GM06990 (cell line): Measurements from ENCODE around the gene WHRN.

Experiments
- DNase-seq: peaks from one replicate; pipeline ENCODE4 v3.0.0-alpha.2; 2011; ENCODE audit not compliant: insufficient read length; ENCODE audit errors: extremely low read depth
- H3K27me3 ChIP-seq: replicated peaks from 2 replicates; pipeline ENCODE4 v1.6.0; 2011; ENCODE audit warnings: low read length; ENCODE audit not compliant: control insufficient read depth, insufficient read depth
- H3K36me3 ChIP-seq: 2 replicates; pipeline ENCODE4 v1.5.1; 2011; ENCODE audit warnings: low read length; ENCODE audit not compliant: control insufficient read depth, insufficient read depth
- H3K4me3 ChIP-seq: replicated peaks from 2 replicates; pipeline ENCODE4 v1.5.1; 2011; ENCODE audit warnings: low read depth, mild to moderate bottlenecking, control low read depth, low read length
- CTCF ChIP-seq: IDR thresholded peaks from 2 replicates; pipeline ENCODE4 v1.5.1; 2011; ENCODE audit warnings: low read length, control low read depth, mild to moderate bottlenecking, inconsistent platforms; ENCODE audit not compliant: insufficient read depth, poor library complexity, severe bottlenecking

WHRN gene

GRCh38 chr9:114513055-114513958 lies 8.0 kb upstream of the WHRN start:
- no peak overlapping the region for H3K4me3 ChIP-seq
- no peaks in the 10 kb centered on the region for H3K36me3 ChIP-seq
- DNase-seq = no peak
- no peak for TF ChIP-seq CTCF
- peaks cover under 1% of the 10 kb centered on the region; the same call in 1 of the 2 replicates for H3K27me3 ChIP-seq

GRCh38 chr9:114511978-114512874 lies 7.0 kb upstream of the WHRN start:
- Histone ChIP-seq H3K36me3 (no peaks in the 10 kb centered on the region), H3K27me3 (peaks cover 2% of the 10 kb centered on the region; the same call in 1 of the 2 replicates), H3K4me3 (no peak overlapping the region)
- DNase-seq = no peak
- TF ChIP-seq CTCF = no peak

GRCh38 chr9:114507726-114508125 lies 2.5 kb upstream of the WHRN start:
- TF ChIP-seq CTCF = peak; percentile 45
- peaks cover 4% of the 10 kb centered on the region for H3K27me3 ChIP-seq
- DNase-seq = no peak

GRCh38 chr9:114506082-114506390 lies 763 bp upstream of the WHRN start:
- TF ChIP-seq CTCF = no peak
- Histone ChIP-seq H3K4me3 (peak overlapping the region; percentile 55; the same call in 1 of the 2 replicates), H3K27me3 (peaks cover 4% of the 10 kb centered on the region), H3K36me3 (no peaks in the 10 kb centered on the region)
- no peak for DNase-seq

More at GRCh38 chr9:114507726-114508125, 2.5 kb upstream of the WHRN start:
- H3K36me3 ChIP-seq = no peaks in the 10 kb centered on the region
- no peak overlapping the region for H3K4me3 ChIP-seq

GRCh38 chr9:114504341-114505186 lies 709 bp downstream of the WHRN start:
- Histone ChIP-seq H3K4me3 (peak overlapping the region; percentile 55), H3K36me3 (no peaks in the 10 kb centered on the region), H3K27me3 (peaks cover 4% of the 10 kb centered on the region)
- peak; percentile 10 for TF ChIP-seq CTCF
- DNase-seq = no peak
